IMR-90 (cell line): Measurements from ENCODE around the gene ZBTB3. TPM values are rescaled to one million over a fixed set of nuclear protein-coding genes. Genes with fewer than 3 reads are reported as not detected.

Source experiments
- ATAC-seq: fragments of 200-7000 bp; cut with Tn5 transposase; 2 replicates; pipeline ENCODE4 v1.9.1; 2020; ENCODE audit warnings: low read depth, mild to moderate bottlenecking, moderate library complexity
- BruUV-seq: library from RNA; stranded (reverse); fragments of 400-500 nt; replicated peaks from 2 replicates; lab custom pipeline; 2021; lab: Mats Ljungman, UMichigan
- CTCF ChIA-PET: fragments of 300-600 bp; formaldehyde crosslinking; extraction: SDS; loops from one replicate; lab custom pipeline; 2021; ENCODE audit warnings: antibody characterized with exemption; lab: Yijun Ruan, JAX
- POLR2A ChIA-PET: fragments of 300-600 bp; sonication (Branson Sonifier 250); formaldehyde crosslinking; loops from one replicate; lab custom pipeline; 2022; ENCODE audit warnings: antibody characterized with exemption; ENCODE audit not compliant: unreplicated experiment; lab: Charles Lee
- DNase-seq: peaks from one replicate; pipeline ENCODE4 v3.0.0; 2013
- H2AFZ ChIP-seq: replicated peaks from 2 replicates; pipeline ENCODE3; 2013; ENCODE audit warnings: low read length, mild to moderate bottlenecking; ENCODE audit not compliant: poor library complexity
- H2AK5ac ChIP-seq: 2 replicates; pipeline ENCODE4 v1.6.1; 2013; ENCODE audit warnings: low read depth, low read length, inconsistent platforms
- H2AK9ac ChIP-seq: replicated peaks from 2 replicates; pipeline ENCODE3; 2013; ENCODE audit warnings: mild to moderate bottlenecking, low read depth, low read length, moderate library complexity; ENCODE audit not compliant: poor library complexity
- H2BK120ac ChIP-seq: 2 replicates; pipeline ENCODE4 v1.6.1; 2013; ENCODE audit warnings: low read depth, low read length, inconsistent platforms
- H2BK15ac ChIP-seq: 3 replicates; pipeline ENCODE4 v1.6.1; 2013; ENCODE audit warnings: low read depth, low read length, inconsistent platforms
- H2BK20ac ChIP-seq: 2 replicates; pipeline ENCODE4 v1.6.1; 2013; ENCODE audit warnings: low read depth, mild to moderate bottlenecking, inconsistent platforms, low read length, moderate library complexity
- H2BK5ac ChIP-seq: 2 replicates; pipeline ENCODE4 v1.6.1; 2013; ENCODE audit warnings: mild to moderate bottlenecking, low read depth, low read length, inconsistent platforms; ENCODE audit not compliant: poor library complexity, severe bottlenecking
- H3K14ac ChIP-seq: replicated peaks from 2 replicates; pipeline ENCODE4 v1.6.1; 2013; ENCODE audit warnings: low read depth, low read length, inconsistent platforms
- H3K18ac ChIP-seq: 2 replicates; pipeline ENCODE4 v1.6.1; 2013; ENCODE audit warnings: low read depth, low read length, control low read depth
- H3K23ac ChIP-seq: 2 replicates; pipeline ENCODE4 v1.6.1; 2013; ENCODE audit warnings: low read depth, low read length, inconsistent platforms
- H3K27ac ChIP-seq: 2 replicates; pipeline ENCODE4 v1.5.1; 2013; ENCODE audit warnings: mild to moderate bottlenecking, control low read depth, low read length; ENCODE audit not compliant: insufficient read depth
- H3K27me3 ChIP-seq: 2 replicates; pipeline ENCODE4 v1.6.1; 2013; ENCODE audit warnings: low read length; ENCODE audit not compliant: control insufficient read depth, insufficient read depth
- H3K36me3 ChIP-seq: 2 replicates; pipeline ENCODE4 v1.6.1; 2013; ENCODE audit warnings: low read length, mixed read lengths; ENCODE audit not compliant: control insufficient read depth, insufficient read depth
- H3K4ac ChIP-seq: 2 replicates; pipeline ENCODE4 v1.6.1; 2013; ENCODE audit warnings: low read depth, low read length, inconsistent platforms
- H3K4me1 ChIP-seq: 2 replicates; pipeline ENCODE4 v1.6.1; 2013; ENCODE audit warnings: low read length, mixed read lengths; ENCODE audit not compliant: control insufficient read depth, insufficient read depth
- H3K4me2 ChIP-seq: 2 replicates; pipeline ENCODE4 v1.6.1; 2013; ENCODE audit warnings: low read depth, mild to moderate bottlenecking, control low read depth, low read length, moderate library complexity
- H3K4me3 ChIP-seq: 2 replicates; pipeline ENCODE4 v1.5.1; 2013; ENCODE audit warnings: low read depth, mild to moderate bottlenecking, control low read depth, low read length, moderate library complexity; ENCODE audit not compliant: insufficient read depth
- H3K56ac ChIP-seq: 2 replicates; pipeline ENCODE4 v1.6.1; 2013; ENCODE audit warnings: low read length, inconsistent platforms; ENCODE audit not compliant: insufficient read depth; ENCODE audit errors: extremely low read depth
- H3K79me1 ChIP-seq, 2 experiments: 2 replicates each; pipeline ENCODE4 v1.6.1; 2013; ENCODE audit warnings: low read length in 2 of 2, inconsistent platforms in 1 of 2, low read depth in 1 of 2
- H3K9ac ChIP-seq: 2 replicates; pipeline ENCODE4 v1.6.1; 2013; ENCODE audit warnings: low read depth, low read length, control low read depth
- H3K9me1 ChIP-seq: 2 replicates; pipeline ENCODE4 v1.6.1; 2013; ENCODE audit warnings: low read length, inconsistent platforms; ENCODE audit not compliant: insufficient read depth
- H3K9me3 ChIP-seq: 2 replicates; pipeline ENCODE4 v1.6.1; 2013; ENCODE audit warnings: low read length; ENCODE audit not compliant: control insufficient read depth, insufficient read depth
- H4K20me1 ChIP-seq: 2 replicates; pipeline ENCODE4 v1.6.1; 2013; ENCODE audit warnings: low read length, inconsistent platforms; ENCODE audit not compliant: insufficient read depth
- H4K5ac ChIP-seq: 2 replicates; pipeline ENCODE4 v1.6.1; 2013; ENCODE audit warnings: mild to moderate bottlenecking, low read depth, low read length, control low read depth
- H4K8ac ChIP-seq, 2 experiments: 2 replicates each; pipeline ENCODE4 v1.6.1; 2013; ENCODE audit warnings: low read depth in 2 of 2, low read length in 2 of 2, control low read depth in 1 of 2, inconsistent platforms in 1 of 2
- H4K91ac ChIP-seq: 2 replicates; pipeline ENCODE4 v1.6.1; 2013; ENCODE audit warnings: low read depth, low read length, inconsistent platforms; ENCODE audit not compliant: insufficient read depth
- BHLHE40 ChIP-seq: fragments of 150-350 bp; IDR thresholded peaks from 2 replicates; pipeline ENCODE4 v1.6.1; 2016; ENCODE audit warnings: mild to moderate bottlenecking, low read depth, low read length
- CEBPB ChIP-seq: IDR thresholded peaks from 2 replicates; pipeline ENCODE4 v1.6.1; 2012; ENCODE audit warnings: low read depth, low read length, improper control_type of control experiment
- CHD1 ChIP-seq: IDR thresholded peaks from 2 replicates; pipeline ENCODE4 v1.6.1; 2012; ENCODE audit warnings: low read depth, low read length, improper control_type of control experiment
- FOS ChIP-seq: fragments of 150-350 bp; IDR thresholded peaks from 2 replicates; pipeline ENCODE4 v1.6.1; 2016; ENCODE audit warnings: low read depth, low read length
- MAFK ChIP-seq: IDR thresholded peaks from 2 replicates; pipeline ENCODE4 v1.6.1; 2012; ENCODE audit warnings: low read depth, low read length, improper control_type of control experiment
- MAZ ChIP-seq: IDR thresholded peaks from 2 replicates; pipeline ENCODE4 v1.6.1; 2012; ENCODE audit warnings: low read depth, mild to moderate bottlenecking, low read length, improper control_type of control experiment, moderate library complexity, borderline replicate concordance
- MXI1 ChIP-seq: IDR thresholded peaks from 2 replicates; pipeline ENCODE4 v1.6.1; 2012; ENCODE audit warnings: low read depth, mild to moderate bottlenecking, low read length, moderate library complexity, borderline replicate concordance
- NFE2L2 ChIP-seq: fragments of 150-350 bp; IDR thresholded peaks from 2 replicates; pipeline ENCODE4 v1.6.1; 2016; ENCODE audit warnings: low read depth, mild to moderate bottlenecking, low read length
- POLR2A ChIP-seq: IDR thresholded peaks from 2 replicates; pipeline ENCODE4 v1.6.1; 2012; ENCODE audit warnings: mild to moderate bottlenecking, low read depth, low read length
- RAD21 ChIP-seq: IDR thresholded peaks from 2 replicates; pipeline ENCODE4 v1.6.1; 2012; ENCODE audit warnings: low read length, improper control_type of control experiment
- RCOR1 ChIP-seq: IDR thresholded peaks from 2 replicates; pipeline ENCODE4 v1.6.1; 2012; ENCODE audit warnings: mild to moderate bottlenecking, low read length, improper control_type of control experiment; ENCODE audit not compliant: insufficient replicate concordance
- RFX5 ChIP-seq: IDR thresholded peaks from 2 replicates; pipeline ENCODE4 v1.8.0; 2012; ENCODE audit warnings: low read depth, mild to moderate bottlenecking, low read length, moderate library complexity
- SMC3 ChIP-seq: fragments of 150-350 bp; IDR thresholded peaks from 2 replicates; pipeline ENCODE4 v1.6.1; 2016; ENCODE audit warnings: low read depth, mild to moderate bottlenecking, antibody characterized with exemption, low read length, moderate library complexity
- USF2 ChIP-seq: fragments of 150-350 bp; IDR thresholded peaks from 2 replicates; pipeline ENCODE4 v1.6.1; 2017; ENCODE audit warnings: mild to moderate bottlenecking, antibody characterized with exemption, low read length, low read depth
- WGBS, 2 experiments: methylation state at CpG; one replicate each; pipeline versions ENCODE4 v1.1.5 to v1.1.7; 2013; ENCODE audit warnings: missing lambda C conversion rate in 2 of 2; ENCODE audit not compliant: insufficient read length in 1 of 2; ENCODE audit errors: extremely low coverage in 2 of 2; 5-methylcytosine and 5-hydroxymethylcytosine counted together
- dilution Hi-C: fragments of 300-500 bp; cut with HindIII; formaldehyde crosslinking; loops from one replicate; pipeline ENCODE4 v1.14.3; 2018; ENCODE audit warnings: low sequenced_read_pairs; ENCODE audit not compliant: unreplicated experiment
- in situ Hi-C: fragments of 300-500 bp; cut with MboI; formaldehyde crosslinking; loops from 3 replicates; pipeline ENCODE4 v1.14.3; 2019; ENCODE audit warnings: low sequenced_read_pairs, inconsistent platforms, mixed read lengths
- intact Hi-C: fragments of 100-400 bp; cut with micrococcal nuclease; formaldehyde crosslinking; loops from 2 replicates; pipeline ENCODE4 v1.10.0; 2022
- polyA plus RNA-seq, 3 experiments: library from polyadenylated mRNA; depleted of rRNA; stranded (reverse); fragments of >200 nt; gene quantifications; 2 replicates each; pipeline ENCODE4 v1.2.3, GENCODE V29; 2012; ENCODE audit warnings: low replicate concordance in 1 of 3
- total RNA-seq: library from RNA; depleted of rRNA; stranded (reverse); fragments of >200 nt; gene quantifications from 2 replicates; pipeline ENCODE4 v1.2.3, GENCODE V29; 2012
- TF ChIP-seq, protein P1 (sequence below): conservative IDR thresholded peaks from 2 replicates; pipeline ENCODE4 v1.5.1; 2012; ENCODE audit warnings: mild to moderate bottlenecking, low read depth, low read length, improper control_type of control experiment
- TF ChIP-seq, protein P2 (sequence below): fragments of 150-350 bp; IDR thresholded peaks from 2 replicates; pipeline ENCODE4 v1.6.1; 2016; ENCODE audit warnings: low read depth, mild to moderate bottlenecking, low read length, moderate library complexity, borderline replicate concordance

The ZBTB3 gene
- total and polyA plus RNA-seq, 2 of the 4 experiments (the other 2 are of a cell fraction) = 3.4 to 8.1 TPM

DNA sequence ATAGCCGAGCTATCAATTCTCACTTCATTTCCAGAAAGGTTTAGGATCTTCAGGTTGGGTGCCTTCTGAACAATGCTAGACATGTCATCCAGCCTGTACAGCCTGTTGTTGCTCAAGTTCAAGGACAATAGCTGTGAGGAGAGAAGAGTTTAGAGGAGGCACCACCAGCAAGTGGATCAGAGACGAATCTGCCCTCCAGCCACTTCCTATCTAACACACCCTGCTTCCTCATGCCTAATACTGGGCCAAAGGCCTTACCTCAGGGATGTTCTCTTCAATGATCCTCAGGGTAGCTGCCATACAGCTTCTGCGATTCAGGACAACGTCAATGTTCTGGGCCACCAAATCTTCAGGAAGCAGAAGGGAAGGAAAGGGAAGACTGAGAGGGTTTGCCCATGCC lies 47.1 kb upstream of the ZBTB3 start:
- Histone ChIP-seq H3K27me3 (no peaks in the 10 kb centered on the region), H3K4me3 (no peak overlapping the region), H3K56ac (no peak overlapping the region), H3K4me2 (no peak overlapping the region), H2BK15ac (no peak overlapping the region), H3K14ac (no peak overlapping the region), H3K9ac (no peak overlapping the region), H2AFZ (no peak overlapping the region), H2AK5ac (no peak overlapping the region), H4K8ac (no peak overlapping the region), H2BK120ac (no peak overlapping the region), H3K4me1 (peaks cover 8% of the 10 kb centered on the region), H3K79me1 (peaks cover 26 to 50% of the 10 kb centered on the region in 2 experiments), H4K5ac (no peak overlapping the region), H3K27ac (no peak overlapping the region), H3K23ac (no peak overlapping the region), H4K20me1 (peaks cover 22% of the 10 kb centered on the region), H3K18ac (no peak overlapping the region), H3K9me3 (no peaks in the 10 kb centered on the region), H3K36me3 (peaks cover 60% of the 10 kb centered on the region), H3K4ac (no peak overlapping the region), H2BK5ac (no peak overlapping the region), H2AK9ac (no peak overlapping the region), H2BK20ac (no peak overlapping the region), H4K91ac (no peak overlapping the region), H3K9me1 (peaks cover 11% of the 10 kb centered on the region)
- TF ChIP-seq, protein P1, sequence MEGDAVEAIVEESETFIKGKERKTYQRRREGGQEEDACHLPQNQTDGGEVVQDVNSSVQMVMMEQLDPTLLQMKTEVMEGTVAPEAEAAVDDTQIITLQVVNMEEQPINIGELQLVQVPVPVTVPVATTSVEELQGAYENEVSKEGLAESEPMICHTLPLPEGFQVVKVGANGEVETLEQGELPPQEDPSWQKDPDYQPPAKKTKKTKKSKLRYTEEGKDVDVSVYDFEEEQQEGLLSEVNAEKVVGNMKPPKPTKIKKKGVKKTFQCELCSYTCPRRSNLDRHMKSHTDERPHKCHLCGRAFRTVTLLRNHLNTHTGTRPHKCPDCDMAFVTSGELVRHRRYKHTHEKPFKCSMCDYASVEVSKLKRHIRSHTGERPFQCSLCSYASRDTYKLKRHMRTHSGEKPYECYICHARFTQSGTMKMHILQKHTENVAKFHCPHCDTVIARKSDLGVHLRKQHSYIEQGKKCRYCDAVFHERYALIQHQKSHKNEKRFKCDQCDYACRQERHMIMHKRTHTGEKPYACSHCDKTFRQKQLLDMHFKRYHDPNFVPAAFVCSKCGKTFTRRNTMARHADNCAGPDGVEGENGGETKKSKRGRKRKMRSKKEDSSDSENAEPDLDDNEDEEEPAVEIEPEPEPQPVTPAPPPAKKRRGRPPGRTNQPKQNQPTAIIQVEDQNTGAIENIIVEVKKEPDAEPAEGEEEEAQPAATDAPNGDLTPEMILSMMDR = no peak
- TF ChIP-seq RFX5 = no peak
- TF ChIP-seq, protein P2, sequence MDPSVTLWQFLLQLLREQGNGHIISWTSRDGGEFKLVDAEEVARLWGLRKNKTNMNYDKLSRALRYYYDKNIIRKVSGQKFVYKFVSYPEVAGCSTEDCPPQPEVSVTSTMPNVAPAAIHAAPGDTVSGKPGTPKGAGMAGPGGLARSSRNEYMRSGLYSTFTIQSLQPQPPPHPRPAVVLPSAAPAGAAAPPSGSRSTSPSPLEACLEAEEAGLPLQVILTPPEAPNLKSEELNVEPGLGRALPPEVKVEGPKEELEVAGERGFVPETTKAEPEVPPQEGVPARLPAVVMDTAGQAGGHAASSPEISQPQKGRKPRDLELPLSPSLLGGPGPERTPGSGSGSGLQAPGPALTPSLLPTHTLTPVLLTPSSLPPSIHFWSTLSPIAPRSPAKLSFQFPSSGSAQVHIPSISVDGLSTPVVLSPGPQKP = no peak
- no peak for TF ChIP-seq MAFK
- no peak for TF ChIP-seq MAZ
- TF ChIP-seq BHLHE40 = no peak
- no peak for TF ChIP-seq RCOR1
- TF ChIP-seq RAD21 = no peak
- TF ChIP-seq POLR2A = no peak
- TF ChIP-seq USF2 = no peak
- TF ChIP-seq NFE2L2 = no peak
- no peak for TF ChIP-seq SMC3
- TF ChIP-seq CHD1 = no peak
- TF ChIP-seq CEBPB = no peak
- no peak for TF ChIP-seq FOS
- TF ChIP-seq MXI1 = no peak
- CTCF ChIA-PET = interaction anchor here (1.2 kb wide), 1 partner anchor 15 kb away, joined by 4 read pairs; no protein-coding TSS in a partner anchor
- POLR2A ChIA-PET = no interaction called here
- intact Hi-C loops = no loop called here
- in situ Hi-C loops = no loop called here
- dilution Hi-C loops = no loop called here
- no peak for ATAC-seq
- WGBS, 2 experiments = no CpG with 5 or more reads among the region's 4 CpGs
- no peak for DNase-seq
- no TSS peak for BruUV-seq
